Measurements from ENCODE around the gene TRIM7.

DNA sequence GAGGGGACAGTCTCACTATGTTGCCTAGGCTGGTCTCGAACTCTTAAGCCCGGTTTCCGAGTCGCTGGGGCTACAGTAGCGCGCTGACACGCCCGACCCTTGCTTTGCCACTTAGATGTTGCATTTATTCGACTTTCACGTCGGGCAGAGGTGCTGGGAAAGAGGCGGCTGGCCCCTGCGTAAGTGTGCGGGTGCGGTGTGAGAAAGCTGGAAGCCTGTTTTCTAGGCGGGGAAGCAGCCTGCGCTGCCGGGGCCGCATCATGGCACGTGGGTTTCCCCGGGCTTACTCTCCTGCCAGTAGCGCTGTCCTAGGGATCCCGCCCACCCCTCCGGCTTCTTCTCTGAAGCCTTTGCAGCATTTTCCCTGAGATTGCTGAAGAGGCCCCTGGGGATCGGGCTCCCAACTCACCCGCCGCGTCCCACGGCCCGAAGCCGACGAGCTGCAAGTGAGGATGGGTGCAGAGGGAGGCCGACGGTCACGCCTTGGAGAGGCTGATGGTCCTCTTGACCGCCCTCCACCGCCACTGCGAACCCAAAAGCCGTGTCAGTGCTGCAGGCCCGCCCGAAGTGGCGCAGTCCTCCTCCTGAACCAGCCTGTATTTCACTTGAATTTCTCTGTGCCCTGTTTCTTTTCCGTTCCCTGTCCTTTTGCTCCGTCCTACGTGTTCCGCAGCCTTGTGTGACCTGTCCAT, 12.3 kb upstream of the TRIM7 start:
- TF ChIP-seq, protein P1, sequence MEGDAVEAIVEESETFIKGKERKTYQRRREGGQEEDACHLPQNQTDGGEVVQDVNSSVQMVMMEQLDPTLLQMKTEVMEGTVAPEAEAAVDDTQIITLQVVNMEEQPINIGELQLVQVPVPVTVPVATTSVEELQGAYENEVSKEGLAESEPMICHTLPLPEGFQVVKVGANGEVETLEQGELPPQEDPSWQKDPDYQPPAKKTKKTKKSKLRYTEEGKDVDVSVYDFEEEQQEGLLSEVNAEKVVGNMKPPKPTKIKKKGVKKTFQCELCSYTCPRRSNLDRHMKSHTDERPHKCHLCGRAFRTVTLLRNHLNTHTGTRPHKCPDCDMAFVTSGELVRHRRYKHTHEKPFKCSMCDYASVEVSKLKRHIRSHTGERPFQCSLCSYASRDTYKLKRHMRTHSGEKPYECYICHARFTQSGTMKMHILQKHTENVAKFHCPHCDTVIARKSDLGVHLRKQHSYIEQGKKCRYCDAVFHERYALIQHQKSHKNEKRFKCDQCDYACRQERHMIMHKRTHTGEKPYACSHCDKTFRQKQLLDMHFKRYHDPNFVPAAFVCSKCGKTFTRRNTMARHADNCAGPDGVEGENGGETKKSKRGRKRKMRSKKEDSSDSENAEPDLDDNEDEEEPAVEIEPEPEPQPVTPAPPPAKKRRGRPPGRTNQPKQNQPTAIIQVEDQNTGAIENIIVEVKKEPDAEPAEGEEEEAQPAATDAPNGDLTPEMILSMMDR (IDR thresholded peaks at IDR 0.05): no peak; the same call in 1 of the 2 replicates
- TF ChIP-seq, protein P2, sequence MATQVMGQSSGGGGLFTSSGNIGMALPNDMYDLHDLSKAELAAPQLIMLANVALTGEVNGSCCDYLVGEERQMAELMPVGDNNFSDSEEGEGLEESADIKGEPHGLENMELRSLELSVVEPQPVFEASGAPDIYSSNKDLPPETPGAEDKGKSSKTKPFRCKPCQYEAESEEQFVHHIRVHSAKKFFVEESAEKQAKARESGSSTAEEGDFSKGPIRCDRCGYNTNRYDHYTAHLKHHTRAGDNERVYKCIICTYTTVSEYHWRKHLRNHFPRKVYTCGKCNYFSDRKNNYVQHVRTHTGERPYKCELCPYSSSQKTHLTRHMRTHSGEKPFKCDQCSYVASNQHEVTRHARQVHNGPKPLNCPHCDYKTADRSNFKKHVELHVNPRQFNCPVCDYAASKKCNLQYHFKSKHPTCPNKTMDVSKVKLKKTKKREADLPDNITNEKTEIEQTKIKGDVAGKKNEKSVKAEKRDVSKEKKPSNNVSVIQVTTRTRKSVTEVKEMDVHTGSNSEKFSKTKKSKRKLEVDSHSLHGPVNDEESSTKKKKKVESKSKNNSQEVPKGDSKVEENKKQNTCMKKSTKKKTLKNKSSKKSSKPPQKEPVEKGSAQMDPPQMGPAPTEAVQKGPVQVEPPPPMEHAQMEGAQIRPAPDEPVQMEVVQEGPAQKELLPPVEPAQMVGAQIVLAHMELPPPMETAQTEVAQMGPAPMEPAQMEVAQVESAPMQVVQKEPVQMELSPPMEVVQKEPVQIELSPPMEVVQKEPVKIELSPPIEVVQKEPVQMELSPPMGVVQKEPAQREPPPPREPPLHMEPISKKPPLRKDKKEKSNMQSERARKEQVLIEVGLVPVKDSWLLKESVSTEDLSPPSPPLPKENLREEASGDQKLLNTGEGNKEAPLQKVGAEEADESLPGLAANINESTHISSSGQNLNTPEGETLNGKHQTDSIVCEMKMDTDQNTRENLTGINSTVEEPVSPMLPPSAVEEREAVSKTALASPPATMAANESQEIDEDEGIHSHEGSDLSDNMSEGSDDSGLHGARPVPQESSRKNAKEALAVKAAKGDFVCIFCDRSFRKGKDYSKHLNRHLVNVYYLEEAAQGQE (IDR thresholded peaks at IDR 0.05; ENCODE audit: insufficient read depth in 1 of 2, low read depth in 2 of 2, low read length in 1 of 2): no peak
